ENCODE data around the gene ST3GAL4. TPM values are rescaled to one million over a fixed set of nuclear protein-coding genes. Genes with fewer than 3 reads are reported as not detected.
"Not testable (repeated sequence)": the region's sequence is repeated elsewhere in the genome, so short reads cannot be mapped to it uniquely, and the experiment has no call there.

Gene ST3GAL4
- total RNA-seq, 1 donor from 2014 or later: 15.6 TPM

GRCh38 chr11:126344141-126345080, 11.1 kb upstream of the ST3GAL4 start:
- TF ChIP-seq CTCF (IDR thresholded peaks at IDR 0.05; ENCODE audit: unreplicated experiment): no peak
- no peak overlapping the region for H3K4me3 Mint-ChIP-seq
- peaks cover 59% of the 10 kb centered on the region for H3K4me1 Mint-ChIP-seq
- no peak for DNase-seq (ENCODE audit: low spot score in 2 of 2, unreplicated experiment in 2 of 2)
- no peaks in the 10 kb centered on the region for H3K27me3 Mint-ChIP-seq (ENCODE audit: low read depth)
- H3K36me3 Mint-ChIP-seq: peaks cover 16% of the 10 kb centered on the region
- H3K9me3 Mint-ChIP-seq: no peaks in the 10 kb centered on the region
- no peak overlapping the region for H3K27ac Mint-ChIP-seq

DNA sequence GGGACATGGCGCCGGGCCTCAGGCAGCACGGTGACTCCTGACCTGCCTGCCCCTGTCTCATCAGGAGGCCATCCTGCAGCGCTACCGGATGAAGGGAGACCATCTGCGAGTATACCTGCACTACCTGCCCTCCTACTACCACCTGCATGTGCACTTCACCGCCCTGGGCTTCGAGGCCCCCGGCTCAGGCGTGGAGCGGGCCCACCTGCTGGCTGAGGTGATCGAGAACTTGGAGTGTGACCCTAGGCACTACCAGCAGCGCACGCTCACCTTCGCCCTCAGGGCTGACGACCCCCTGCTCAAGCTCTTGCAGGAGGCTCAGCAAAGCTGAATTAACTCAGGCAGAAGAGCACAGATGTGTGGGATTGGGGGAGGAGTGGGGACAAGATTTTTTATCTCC, 10.2 kb upstream of the ST3GAL4 start:
- Mint-ChIP-seq H3K4me1 (peaks cover 51% of the 10 kb centered on the region), H3K27me3 (ENCODE audit: low read depth) (no peaks in the 10 kb centered on the region), H3K4me3 (no peak overlapping the region), H3K36me3 (peaks cover 16% of the 10 kb centered on the region), H3K27ac (peak overlapping the region; percentile 91), H3K9me3 (no peaks in the 10 kb centered on the region)
- no peak for DNase-seq (ENCODE audit: low spot score in 2 of 2, unreplicated experiment in 2 of 2)
- TF ChIP-seq CTCF (IDR thresholded peaks at IDR 0.05; ENCODE audit: unreplicated experiment): no peak

GRCh38 chr11:126345759-126346585, 9.5 kb upstream of the ST3GAL4 start:
- Mint-ChIP-seq H3K27ac (peak overlapping the region; percentile 91), H3K36me3 (peaks cover 21% of the 10 kb centered on the region), H3K4me1 (peaks cover 44% of the 10 kb centered on the region), H3K9me3 (no peaks in the 10 kb centered on the region), H3K27me3 (ENCODE audit: low read depth) (no peaks in the 10 kb centered on the region), H3K4me3 (no peak overlapping the region)
- no peak for DNase-seq (ENCODE audit: low spot score in 2 of 2, unreplicated experiment in 2 of 2)
- TF ChIP-seq CTCF (IDR thresholded peaks at IDR 0.05; ENCODE audit: unreplicated experiment): no peak

GRCh38 chr11:126346586-126346940, 8.9 kb upstream of the ST3GAL4 start:
- H3K27ac Mint-ChIP-seq: peak overlapping the region; percentile 91
- DNase-seq (ENCODE audit: low spot score in 2 of 2, unreplicated experiment in 2 of 2): no peak
- no peaks in the 10 kb centered on the region for H3K27me3 Mint-ChIP-seq (ENCODE audit: low read depth)
- H3K4me3 Mint-ChIP-seq: no peak overlapping the region
- peaks cover 18% of the 10 kb centered on the region for H3K36me3 Mint-ChIP-seq
- no peak for TF ChIP-seq CTCF (IDR thresholded peaks at IDR 0.05; ENCODE audit: unreplicated experiment)
- H3K9me3 Mint-ChIP-seq: no peaks in the 10 kb centered on the region
- H3K4me1 Mint-ChIP-seq: peaks cover 38% of the 10 kb centered on the region

DNA sequence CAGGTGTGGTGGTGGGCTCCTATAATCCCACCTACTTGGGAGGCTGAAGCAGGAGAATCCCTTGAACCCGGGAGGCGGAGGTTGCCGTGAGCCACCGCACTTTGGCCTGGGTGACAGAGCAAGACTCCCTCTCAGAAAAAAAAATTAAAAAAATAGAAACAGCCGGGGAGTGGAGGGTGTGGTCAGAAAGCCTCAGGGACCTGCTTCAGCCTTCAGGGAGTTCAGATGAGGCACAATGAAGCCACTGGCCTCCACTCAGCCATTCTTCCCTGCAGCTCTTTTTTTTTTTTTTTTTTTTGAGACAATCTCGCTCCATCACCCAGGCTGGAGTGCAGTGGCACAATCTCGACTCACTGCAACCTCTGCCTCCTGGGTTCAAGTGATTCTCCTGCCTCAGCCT, 8.5 kb upstream of the ST3GAL4 start:
- not testable (repeated sequence) for H3K27me3 Mint-ChIP-seq (ENCODE audit: low read depth); H3K9me3 Mint-ChIP-seq; DNase-seq (ENCODE audit: low spot score in 2 of 2, unreplicated experiment in 2 of 2); H3K4me3 Mint-ChIP-seq; H3K27ac Mint-ChIP-seq
- Mint-ChIP-seq H3K4me1 (peaks cover 34% of the 10 kb centered on the region), H3K36me3 (peaks cover 14% of the 10 kb centered on the region)
